ENCODE measurements around the gene KDM6B.
"Not testable (repeated sequence)": the region's sequence is repeated elsewhere in the genome, so short reads cannot be mapped to it uniquely, and the experiment has no call there.

Gene KDM6B

DNA sequence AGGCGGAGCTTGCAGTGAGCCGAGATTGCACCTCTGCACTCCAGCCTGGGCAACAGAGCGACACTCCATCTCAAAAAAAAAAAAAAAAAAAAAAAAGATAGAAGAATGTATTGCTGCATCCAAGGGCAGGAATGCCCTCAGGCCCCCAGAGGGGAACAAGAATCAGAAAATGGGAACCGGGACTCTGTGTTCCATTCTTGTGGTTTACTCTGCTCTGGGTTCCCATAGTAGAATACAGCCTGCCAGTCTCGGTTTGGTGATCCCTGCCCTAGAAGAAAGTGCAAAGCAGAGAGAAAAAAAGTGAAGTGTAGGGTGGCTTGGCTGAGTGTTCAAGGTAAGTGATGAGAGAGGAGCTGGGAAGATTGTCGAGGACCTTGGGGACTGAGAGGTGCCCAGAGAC lies 27.4 kb upstream of the KDM6B start:
- TF ChIP-seq GABPA (IDR thresholded peaks at IDR 0.05; ENCODE audit: low read depth) (no peak), POLR2AphosphoS5 (IDR thresholded peaks at IDR 0.05; ENCODE audit: low read depth) (no peak), SPI1 (IDR thresholded peaks at IDR 0.05; ENCODE audit: borderline replicate concordance, low read depth) (no peak)
- TF ChIP-seq, protein P1, sequence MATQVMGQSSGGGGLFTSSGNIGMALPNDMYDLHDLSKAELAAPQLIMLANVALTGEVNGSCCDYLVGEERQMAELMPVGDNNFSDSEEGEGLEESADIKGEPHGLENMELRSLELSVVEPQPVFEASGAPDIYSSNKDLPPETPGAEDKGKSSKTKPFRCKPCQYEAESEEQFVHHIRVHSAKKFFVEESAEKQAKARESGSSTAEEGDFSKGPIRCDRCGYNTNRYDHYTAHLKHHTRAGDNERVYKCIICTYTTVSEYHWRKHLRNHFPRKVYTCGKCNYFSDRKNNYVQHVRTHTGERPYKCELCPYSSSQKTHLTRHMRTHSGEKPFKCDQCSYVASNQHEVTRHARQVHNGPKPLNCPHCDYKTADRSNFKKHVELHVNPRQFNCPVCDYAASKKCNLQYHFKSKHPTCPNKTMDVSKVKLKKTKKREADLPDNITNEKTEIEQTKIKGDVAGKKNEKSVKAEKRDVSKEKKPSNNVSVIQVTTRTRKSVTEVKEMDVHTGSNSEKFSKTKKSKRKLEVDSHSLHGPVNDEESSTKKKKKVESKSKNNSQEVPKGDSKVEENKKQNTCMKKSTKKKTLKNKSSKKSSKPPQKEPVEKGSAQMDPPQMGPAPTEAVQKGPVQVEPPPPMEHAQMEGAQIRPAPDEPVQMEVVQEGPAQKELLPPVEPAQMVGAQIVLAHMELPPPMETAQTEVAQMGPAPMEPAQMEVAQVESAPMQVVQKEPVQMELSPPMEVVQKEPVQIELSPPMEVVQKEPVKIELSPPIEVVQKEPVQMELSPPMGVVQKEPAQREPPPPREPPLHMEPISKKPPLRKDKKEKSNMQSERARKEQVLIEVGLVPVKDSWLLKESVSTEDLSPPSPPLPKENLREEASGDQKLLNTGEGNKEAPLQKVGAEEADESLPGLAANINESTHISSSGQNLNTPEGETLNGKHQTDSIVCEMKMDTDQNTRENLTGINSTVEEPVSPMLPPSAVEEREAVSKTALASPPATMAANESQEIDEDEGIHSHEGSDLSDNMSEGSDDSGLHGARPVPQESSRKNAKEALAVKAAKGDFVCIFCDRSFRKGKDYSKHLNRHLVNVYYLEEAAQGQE (IDR thresholded peaks at IDR 0.05; ENCODE audit: insufficient replicate concordance, low read depth): no peak
- TF ChIP-seq, protein P2, sequence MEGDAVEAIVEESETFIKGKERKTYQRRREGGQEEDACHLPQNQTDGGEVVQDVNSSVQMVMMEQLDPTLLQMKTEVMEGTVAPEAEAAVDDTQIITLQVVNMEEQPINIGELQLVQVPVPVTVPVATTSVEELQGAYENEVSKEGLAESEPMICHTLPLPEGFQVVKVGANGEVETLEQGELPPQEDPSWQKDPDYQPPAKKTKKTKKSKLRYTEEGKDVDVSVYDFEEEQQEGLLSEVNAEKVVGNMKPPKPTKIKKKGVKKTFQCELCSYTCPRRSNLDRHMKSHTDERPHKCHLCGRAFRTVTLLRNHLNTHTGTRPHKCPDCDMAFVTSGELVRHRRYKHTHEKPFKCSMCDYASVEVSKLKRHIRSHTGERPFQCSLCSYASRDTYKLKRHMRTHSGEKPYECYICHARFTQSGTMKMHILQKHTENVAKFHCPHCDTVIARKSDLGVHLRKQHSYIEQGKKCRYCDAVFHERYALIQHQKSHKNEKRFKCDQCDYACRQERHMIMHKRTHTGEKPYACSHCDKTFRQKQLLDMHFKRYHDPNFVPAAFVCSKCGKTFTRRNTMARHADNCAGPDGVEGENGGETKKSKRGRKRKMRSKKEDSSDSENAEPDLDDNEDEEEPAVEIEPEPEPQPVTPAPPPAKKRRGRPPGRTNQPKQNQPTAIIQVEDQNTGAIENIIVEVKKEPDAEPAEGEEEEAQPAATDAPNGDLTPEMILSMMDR (IDR thresholded peaks at IDR 0.05; ENCODE audit: insufficient read depth, low read length): no peak
- Histone ChIP-seq H3K27me3 (ENCODE audit: insufficient read depth, poor library complexity, severe bottlenecking) (no peaks in the 10 kb centered on the region), H3K4me3 (replicated peaks; ENCODE audit: insufficient read depth, low read length) (no peak overlapping the region), H3K27ac (replicated peaks) (no peak overlapping the region)
- no peak for DNase-seq (ENCODE audit: low read depth in 1 of 2, low spot score in 1 of 2)

DNA sequence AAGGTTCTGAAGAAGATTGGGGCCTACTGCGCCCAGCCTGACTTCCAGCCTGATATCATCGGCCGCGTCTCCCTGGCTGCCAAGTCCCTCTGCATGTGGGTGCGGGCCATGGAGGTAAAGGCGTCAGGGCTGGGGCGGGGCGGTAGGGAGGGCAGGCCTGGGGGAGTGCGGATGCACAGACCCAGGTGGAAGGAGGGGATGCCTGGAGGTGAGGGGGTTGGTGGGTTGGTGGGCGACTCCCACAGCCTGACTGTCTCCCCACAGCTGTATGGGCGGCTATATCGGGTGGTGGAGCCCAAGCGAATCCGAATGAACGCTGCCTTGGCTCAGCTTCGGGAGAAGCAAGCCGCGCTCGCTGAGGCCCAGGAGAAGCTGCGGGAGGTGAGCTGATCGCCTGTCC lies 26.8 kb upstream of the KDM6B start:
- Histone ChIP-seq H3K27me3 (ENCODE audit: insufficient read depth, poor library complexity, severe bottlenecking) (no peaks in the 10 kb centered on the region), H3K4me3 (replicated peaks; ENCODE audit: insufficient read depth, low read length) (no peak overlapping the region), H3K27ac (replicated peaks) (no peak overlapping the region)
- no peak for TF ChIP-seq SPI1 (IDR thresholded peaks at IDR 0.05; ENCODE audit: borderline replicate concordance, low read depth)
- TF ChIP-seq, protein P2 (IDR thresholded peaks at IDR 0.05; ENCODE audit: insufficient read depth, low read length): no peak
- TF ChIP-seq GABPA (IDR thresholded peaks at IDR 0.05; ENCODE audit: low read depth): no peak
- TF ChIP-seq, protein P1 (IDR thresholded peaks at IDR 0.05; ENCODE audit: insufficient replicate concordance, low read depth): no peak
- no peak for TF ChIP-seq POLR2AphosphoS5 (IDR thresholded peaks at IDR 0.05; ENCODE audit: low read depth)
- DNase-seq (ENCODE audit: low read depth in 1 of 2, low spot score in 1 of 2): no peak

DNA sequence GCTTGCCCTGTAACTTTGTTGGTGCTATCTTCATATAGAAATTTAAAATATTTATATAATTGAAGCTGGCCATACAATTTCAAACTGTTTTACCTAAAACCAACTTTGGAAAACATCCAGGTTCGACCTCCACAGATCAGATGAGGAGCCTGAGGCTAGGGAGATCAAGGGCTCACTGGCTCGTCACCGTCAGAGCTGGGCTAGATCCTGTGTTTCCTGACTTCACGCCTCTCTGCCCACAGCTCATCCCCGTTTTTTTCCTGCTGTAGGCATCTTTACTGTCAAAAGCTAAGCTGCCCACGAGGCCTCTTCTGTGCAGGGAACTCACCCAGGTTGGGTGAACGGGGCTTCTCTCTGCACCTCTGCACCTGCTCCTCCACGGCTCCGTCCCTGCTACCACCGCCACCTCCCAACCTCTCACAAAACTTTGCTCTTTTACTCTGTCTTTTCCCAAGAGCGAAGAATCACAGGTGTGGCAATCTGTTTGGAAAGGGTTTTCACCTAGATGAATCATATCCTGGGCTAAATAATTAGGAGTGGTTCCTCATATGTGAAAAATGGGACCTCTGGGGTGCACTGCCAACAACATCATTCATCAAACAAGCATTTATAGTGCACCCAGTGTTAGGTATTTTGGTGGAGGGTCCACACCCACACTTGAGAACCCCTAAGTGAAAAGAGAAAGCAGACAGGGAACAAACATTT lies 24.8 kb upstream of the KDM6B start:
- DNase-seq (ENCODE audit: low read depth in 1 of 2, low spot score in 1 of 2): no peak
- no peak overlapping the region for H3K27ac ChIP-seq (replicated peaks)
- H3K27me3 ChIP-seq (ENCODE audit: insufficient read depth, poor library complexity, severe bottlenecking): no peaks in the 10 kb centered on the region
- no peak overlapping the region for H3K4me3 ChIP-seq (replicated peaks; ENCODE audit: insufficient read depth, low read length)
- TF ChIP-seq POLR2AphosphoS5 (IDR thresholded peaks at IDR 0.05; ENCODE audit: low read depth) (no peak), SPI1 (IDR thresholded peaks at IDR 0.05; ENCODE audit: borderline replicate concordance, low read depth) (no peak), GABPA (IDR thresholded peaks at IDR 0.05; ENCODE audit: low read depth) (no peak)
- TF ChIP-seq, protein P2 (IDR thresholded peaks at IDR 0.05; ENCODE audit: insufficient read depth, low read length): no peak

DNA sequence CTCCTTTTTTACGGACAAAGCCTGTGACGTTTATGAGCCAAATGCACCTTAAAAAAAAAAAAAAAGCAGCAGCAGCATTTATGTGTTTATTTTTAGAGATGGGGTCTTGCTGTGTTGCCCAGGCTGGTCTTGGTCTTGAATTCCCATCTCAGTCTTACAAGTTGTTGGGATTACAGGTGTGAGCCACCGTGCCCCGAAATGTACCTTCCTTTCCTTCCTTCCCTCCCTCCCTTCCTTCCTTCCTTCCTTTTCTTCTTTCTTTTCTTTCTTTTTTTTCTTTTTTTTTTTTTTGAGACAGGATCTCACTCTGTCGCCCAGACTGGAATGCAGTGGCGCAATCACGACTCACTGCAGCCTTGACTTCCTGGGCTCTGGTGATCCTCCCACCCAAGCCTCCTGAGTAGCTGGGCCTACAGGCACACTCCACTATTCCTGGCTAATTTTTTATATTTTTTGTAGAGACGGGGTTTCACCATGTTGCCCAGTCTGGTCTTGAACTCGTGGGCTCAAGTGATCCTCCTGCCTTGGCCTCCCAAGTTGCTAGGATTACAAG lies 24.1 kb upstream of the KDM6B start:
- not testable (repeated sequence) for H3K27ac ChIP-seq (replicated peaks); DNase-seq (ENCODE audit: low read depth in 1 of 2, low spot score in 1 of 2); H3K27me3 ChIP-seq (ENCODE audit: insufficient read depth, poor library complexity, severe bottlenecking); H3K4me3 ChIP-seq (replicated peaks; ENCODE audit: insufficient read depth, low read length)
